Measurements from ENCODE around the gene REELD1. TPM values are rescaled to one million over a fixed set of nuclear protein-coding genes. Genes with fewer than 3 reads are reported as not detected.

REELD1 gene
- total and polyA plus RNA-seq, 10 of the 15 experiments (the other 5 are each of a cell fraction or from before 2014, with no cell fraction given) = 0.11 to 3.9 (median 0.62) TPM

- Histone ChIP-seq H3K9me3 (replicated peaks; ENCODE audit: control insufficient read depth, insufficient read depth, low read length) (no peaks in the 10 kb centered on the region), H3K4me1 (ENCODE audit: control insufficient read depth, insufficient read depth, low read length) (no peaks in the 10 kb centered on the region), H3K79me2 (ENCODE audit: control insufficient read depth, insufficient read depth, low read length) (no peaks in the 10 kb centered on the region), H3K9ac (ENCODE audit: control insufficient read depth, insufficient read depth, low read length) (no peak overlapping the region), H3K36me3 (ENCODE audit: control insufficient read depth in 2 of 2, insufficient read depth in 2 of 2, low read length in 1 of 2) (no peaks in the 10 kb centered on the region), H3K4me3 (no peak overlapping the region), H3K27ac (ENCODE audit: control insufficient read depth, insufficient read depth) (no peak overlapping the region), H3K4me2 (ENCODE audit: control insufficient read depth, insufficient read depth) (no peak overlapping the region), H3K27me3 (replicated peaks in 1 of 2; ENCODE audit: control insufficient read depth in 2 of 2, insufficient read depth in 2 of 2, low read length in 1 of 2) (no peaks in the 10 kb centered on the region), H2AFZ (ENCODE audit: control insufficient read depth, low read depth, low read length) (no peak overlapping the region), H4K20me1 (ENCODE audit: control insufficient read depth, insufficient read depth) (no peaks in the 10 kb centered on the region)
- 52% methylated on average over 8 of the region's 8 CpGs for WGBS (ENCODE audit: insufficient coverage, insufficient replicate concordance, low lambda C conversion rate, missing lambda C conversion rate)
- in situ Hi-C loops (cut with MboI) = no loop called here
- CTCF ChIA-PET = interaction anchor here (1.5 kb wide), 1 partner anchor 119 kb away, joined by 3 read pairs; no protein-coding TSS in a partner anchor
- no peak for TF ChIP-seq POU2F2 (IDR thresholded peaks at IDR 0.05; ENCODE audit: borderline replicate concordance, low read depth, low read length)
- TF ChIP-seq RELA (IDR thresholded peaks at IDR 0.05; ENCODE audit: borderline replicate concordance, partially characterized antibody) = no peak
- no peak for TF ChIP-seq ATF7 (IDR thresholded peaks at IDR 0.05; ENCODE audit: low read depth)
- no peak for TF ChIP-seq SMARCA5 (IDR thresholded peaks at IDR 0.05)
- no peak for TF ChIP-seq IRF3 (IDR thresholded peaks at IDR 0.05)
- RAD21 ChIA-PET (ENCODE audit: unreplicated experiment) = no interaction called here
- no TSS peak for BruUV-seq (replicated peaks)
- ATAC-seq (no peak; the same call in 2 of the 3 replicates), DNase-seq (ENCODE audit: low read depth, low spot score) (no peak), FAIRE-seq (no peak)
- POLR2A ChIA-PET = no interaction called here
- intact Hi-C loops (cut with micrococcal nuclease; ENCODE audit: unreplicated experiment) = no loop called here
- SMC1A ChIA-PET (ENCODE audit: uncharacterized antibody, unreplicated experiment) = interaction anchor here (0.9 kb wide), 1 partner anchor 126 kb away, joined by 3 read pairs; no protein-coding TSS in a partner anchor
Observed at GRCh38 chr4:146222313-146222712, 8.0 kb downstream of the REELD1 start.

- H3K36me3 ChIP-seq (ENCODE audit: control insufficient read depth in 2 of 2, insufficient read depth in 2 of 2, low read length in 1 of 2) = no peaks in the 10 kb centered on the region
- H3K4me1 ChIP-seq (ENCODE audit: control insufficient read depth, insufficient read depth, low read length) = no peaks in the 10 kb centered on the region
- RAD21 ChIA-PET (ENCODE audit: unreplicated experiment) = no interaction called here
- intact Hi-C loops (cut with micrococcal nuclease; ENCODE audit: unreplicated experiment) = no loop called here
- H4K20me1 ChIP-seq (ENCODE audit: control insufficient read depth, insufficient read depth) = no peaks in the 10 kb centered on the region
- no peak for FAIRE-seq
- no TSS peak for BruUV-seq (replicated peaks)
- POLR2A ChIA-PET = no interaction called here
- H3K4me3 ChIP-seq = no peak overlapping the region
- TF ChIP-seq IKZF1 (conservative IDR thresholded peaks at IDR 0.05) (no peak), SIN3A (IDR thresholded peaks at IDR 0.05; ENCODE audit: low read depth, low read length) (no peak), MTA2 (IDR thresholded peaks at IDR 0.05; ENCODE audit: low read depth) (no peak), MYC (IDR thresholded peaks at IDR 0.05; ENCODE audit: insufficient read depth, insufficient read length, insufficient replicate concordance, low read length, severe bottlenecking) (no peak), MEF2B (IDR thresholded peaks at IDR 0.05; ENCODE audit: partially characterized antibody, poor library complexity, severe bottlenecking) (no peak)
- 74% methylated on average over 8 of the region's 8 CpGs for WGBS (ENCODE audit: insufficient coverage, insufficient replicate concordance, low lambda C conversion rate, missing lambda C conversion rate)
- H3K9ac ChIP-seq (ENCODE audit: control insufficient read depth, insufficient read depth, low read length) = no peak overlapping the region
- no peak overlapping the region for H2AFZ ChIP-seq (ENCODE audit: control insufficient read depth, low read depth, low read length)
- SMC1A ChIA-PET (ENCODE audit: uncharacterized antibody, unreplicated experiment) = interaction anchor here (0.6 to 1.0 kb wide), 2 partner anchors 129 to 778 kb away, joined by 3 read pairs; no protein-coding TSS in a partner anchor
- no peaks in the 10 kb centered on the region for H3K27me3 ChIP-seq (replicated peaks in 1 of 2; ENCODE audit: control insufficient read depth in 2 of 2, insufficient read depth in 2 of 2, low read length in 1 of 2)
- no peaks in the 10 kb centered on the region for H3K79me2 ChIP-seq (ENCODE audit: control insufficient read depth, insufficient read depth, low read length)
- in situ Hi-C loops (cut with MboI) = no loop called here
- H3K9me3 ChIP-seq (replicated peaks; ENCODE audit: control insufficient read depth, insufficient read depth, low read length) = no peaks in the 10 kb centered on the region
- no peak overlapping the region for H3K27ac ChIP-seq (ENCODE audit: control insufficient read depth, insufficient read depth)
- ATAC-seq = no peak
- H3K4me2 ChIP-seq (ENCODE audit: control insufficient read depth, insufficient read depth) = no peak overlapping the region
- CTCF ChIA-PET = no interaction called here
- no peak for DNase-seq (ENCODE audit: low read depth, low spot score)
Observed at GRCh38 chr4:146224326-146224966, 10.1 kb downstream of the REELD1 start.
